ENCODE results near the gene ADM2.

Gene ADM2

DNA sequence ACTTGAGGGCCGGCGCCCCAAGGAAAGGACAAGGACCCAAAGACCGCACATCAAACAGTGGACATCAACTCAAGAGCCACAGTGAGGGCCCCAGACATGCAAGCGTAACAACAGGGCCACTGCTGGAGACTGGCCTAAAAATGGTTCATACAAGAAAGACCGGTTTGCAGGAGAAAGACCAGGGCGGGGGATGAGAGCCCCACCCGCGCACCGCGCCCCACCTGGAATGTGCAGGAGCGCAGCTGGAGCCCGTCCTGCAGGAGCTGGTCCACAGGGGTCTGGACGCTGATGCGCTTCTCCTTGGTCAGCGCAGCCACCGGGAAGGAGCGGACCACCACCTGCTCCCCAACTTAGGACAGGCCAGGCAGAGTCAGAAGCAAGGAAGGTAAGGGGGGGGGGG lies 20.4 kb upstream of the ADM2 start:
- TF ChIP-seq CTCF (conservative IDR thresholded peaks at IDR 0.05; ENCODE audit: low read depth) = no peak
- POLR2A ChIA-PET (ENCODE audit: low non-redundant PET) = no interaction called here
- H3K27ac ChIP-seq = no peak overlapping the region
- DNase-seq (ENCODE audit: low spot score) = peak; percentile 61
- CTCF ChIA-PET = interaction anchor here (0.9 kb wide), 1 partner anchor 116 kb away, joined by 3 read pairs; no protein-coding TSS in a partner anchor

DNA sequence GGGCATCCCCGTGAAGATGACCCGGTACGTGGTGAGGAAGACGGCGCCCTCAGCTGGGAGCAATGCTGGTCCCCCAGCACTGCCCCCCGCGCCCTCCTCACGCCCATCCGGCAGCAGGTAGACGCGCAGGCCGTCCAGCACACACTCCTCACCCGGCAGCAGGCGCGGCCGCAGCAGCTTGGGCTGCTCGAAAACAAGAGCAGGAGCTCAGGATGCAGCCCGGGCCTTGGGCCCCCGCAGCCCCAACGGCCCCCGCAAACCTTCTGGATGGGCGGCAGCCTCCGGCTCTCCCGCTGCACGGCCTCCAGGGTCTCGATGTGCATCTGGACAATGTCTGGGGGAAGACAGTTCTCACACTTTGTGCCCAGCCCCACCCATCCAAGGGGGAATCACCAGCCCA lies 19.8 kb upstream of the ADM2 start:
- TF ChIP-seq CTCF (conservative IDR thresholded peaks at IDR 0.05; ENCODE audit: low read depth) = no peak
- POLR2A ChIA-PET (ENCODE audit: low non-redundant PET) = no interaction called here
- no peak for DNase-seq (ENCODE audit: low spot score)
- CTCF ChIA-PET = interaction anchor here (0.9 kb wide), 1 partner anchor 116 kb away, joined by 3 read pairs; no protein-coding TSS in a partner anchor
- no peak overlapping the region for H3K27ac ChIP-seq

DNA sequence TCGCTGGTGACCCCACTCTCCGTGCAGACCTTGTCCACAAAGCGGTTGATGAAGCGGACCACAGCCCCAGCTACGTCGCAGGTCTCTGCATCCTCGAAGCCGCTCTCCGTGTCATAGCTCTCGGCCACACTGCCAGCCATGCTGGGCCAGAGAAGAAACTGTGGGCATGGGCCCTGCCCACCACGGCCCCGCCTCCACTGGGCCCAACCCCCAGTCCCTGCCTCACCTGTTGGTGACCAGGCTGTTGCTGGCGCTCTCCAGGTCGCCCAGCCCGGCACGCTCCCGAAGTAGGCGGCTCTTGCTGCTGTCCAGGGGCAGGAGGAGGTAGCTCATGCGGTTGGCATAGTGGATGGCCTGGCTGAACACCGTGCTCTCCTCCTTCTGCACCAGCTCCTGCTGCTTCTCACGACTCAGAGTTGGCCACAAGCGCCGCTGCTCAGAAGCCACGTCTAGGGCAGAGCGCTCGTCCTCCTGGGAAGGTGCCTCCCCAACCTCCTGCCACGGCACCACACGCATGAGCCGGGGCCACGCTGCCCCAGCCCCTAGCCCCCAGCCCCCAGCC lies 19.3 kb upstream of the ADM2 start:
- no peak for DNase-seq (ENCODE audit: low spot score)
- no peak for TF ChIP-seq CTCF (conservative IDR thresholded peaks at IDR 0.05; ENCODE audit: low read depth)
- H3K27ac ChIP-seq = no peak overlapping the region
- POLR2A ChIA-PET (ENCODE audit: low non-redundant PET) = no interaction called here
- CTCF ChIA-PET = interaction anchor here (0.9 kb wide), 1 partner anchor 115 kb away, joined by 3 read pairs; no protein-coding TSS in a partner anchor

GRCh38 chr22:50463188-50463900 lies 18.0 kb upstream of the ADM2 start:
- 0 out of 2 replicates have a peak overlapping the region, but pooled peaks have one; percentile 5 for H3K27ac ChIP-seq
- CTCF ChIA-PET = interaction anchor here (0.6 kb wide), 1 partner anchor 157 kb away, joined by 4 read pairs; no protein-coding TSS in a partner anchor
- DNase-seq (ENCODE audit: low spot score) = no peak
- POLR2A ChIA-PET (ENCODE audit: low non-redundant PET) = interaction anchor here (0.6 kb wide), 1 partner anchor 23 kb away, joined by 6 read pairs; no protein-coding TSS in a partner anchor
- no peak for TF ChIP-seq CTCF (conservative IDR thresholded peaks at IDR 0.05; ENCODE audit: low read depth)

- ChIA-PET POLR2A (ENCODE audit: low non-redundant PET) (no interaction called here), CTCF (no interaction called here)
- H3K27ac ChIP-seq = peak overlapping the region; percentile 5; the same call in 1 of the 2 replicates
- no peak for DNase-seq (ENCODE audit: low spot score)
- TF ChIP-seq CTCF (conservative IDR thresholded peaks at IDR 0.05; ENCODE audit: low read depth) = no peak
Observed at GRCh38 chr22:50464451-50464850, 16.9 kb upstream of the ADM2 start.

GRCh38 chr22:50465066-50465930 lies 16.0 kb upstream of the ADM2 start:
- TF ChIP-seq CTCF (conservative IDR thresholded peaks at IDR 0.05; ENCODE audit: low read depth) = no peak
- no peak overlapping the region; the same call in 1 of the 2 replicates for H3K27ac ChIP-seq
- POLR2A ChIA-PET (ENCODE audit: low non-redundant PET) = no interaction called here
- DNase-seq (ENCODE audit: low spot score) = no peak
- CTCF ChIA-PET = interaction anchor here (0.6 kb wide), 2 partner anchors 10 to 220 kb away, joined by 3 to 4 read pairs; no protein-coding TSS in a partner anchor
